Panc1 (cell line): ENCODE data around the gene MPND. TPM values are rescaled to one million over a fixed set of nuclear protein-coding genes. Genes with fewer than 3 reads are reported as not detected.

Experiments
- ATAC-seq: fragments of 200-7000 bp; cut with Tn5 transposase; 2 replicates; pipeline ENCODE4 v1.9.1; 2020; ENCODE audit warnings: mild to moderate bottlenecking, moderate library complexity
- BruUV-seq: library from RNA; stranded (reverse); fragments of 400-500 nt; replicated peaks from 2 replicates; lab custom pipeline; 2021; lab: Mats Ljungman, UMichigan
- CTCF ChIA-PET: fragments of 300-600 bp; sonication (Branson Sonifier 250); formaldehyde crosslinking; loops from one replicate; lab custom pipeline; 2022; ENCODE audit warnings: antibody characterized with exemption; lab: Charles Lee
- POLR2A ChIA-PET: fragments of 300-600 bp; sonication (Branson Sonifier 250); formaldehyde crosslinking; loops from one replicate; lab custom pipeline; 2022; ENCODE audit warnings: antibody characterized with exemption; lab: Charles Lee
- DNase-seq: peaks from one replicate; pipeline ENCODE4 v3.0.0-alpha.2; 2010; ENCODE audit warnings: low read depth, low spot score
- H3K27ac ChIP-seq: 2 replicates; pipeline ENCODE4 v1.5.1; 2011; ENCODE audit warnings: mild to moderate bottlenecking, low read length, inconsistent platforms
- H3K27me3 ChIP-seq: fragments of 200-500 bp; sonication (Bioruptor generic); 2 replicates; pipeline ENCODE4 v1.6.0; 2014; ENCODE audit warnings: low read length, inconsistent platforms; ENCODE audit not compliant: control insufficient read depth, insufficient read depth
- H3K36me3 ChIP-seq: fragments of 200-500 bp; sonication (Bioruptor generic); 2 replicates; pipeline ENCODE4 v1.5.1; 2014; ENCODE audit warnings: inconsistent platforms, mild to moderate bottlenecking, low read length, moderate library complexity; ENCODE audit not compliant: control insufficient read depth, insufficient read depth
- H3K4me1 ChIP-seq: 2 replicates; pipeline ENCODE4 v1.5.1; 2011; ENCODE audit warnings: inconsistent platforms, mild to moderate bottlenecking, low read length, moderate library complexity; ENCODE audit not compliant: control insufficient read depth, insufficient read depth
- H3K4me3 ChIP-seq, 2 experiments: 2 replicates each; pipeline ENCODE4 v1.5.1; 2011 to 2012; ENCODE audit warnings: low read depth in 2 of 2, low read length in 2 of 2, mild to moderate bottlenecking in 2 of 2, inconsistent platforms in 1 of 2, moderate library complexity in 1 of 2
- H3K9me3 ChIP-seq: fragments of 200-500 bp; sonication (Bioruptor generic); 2 replicates; pipeline ENCODE4 v1.5.1; 2014; ENCODE audit warnings: low read depth, mild to moderate bottlenecking, inconsistent platforms, low read length, moderate library complexity; ENCODE audit not compliant: control insufficient read depth, insufficient read depth
- CTCF ChIP-seq: fragments of 450-650 bp; IDR thresholded peaks from 2 replicates; pipeline ENCODE4 v1.5.1; 2017; ENCODE audit warnings: mild to moderate bottlenecking
- POLR2AphosphoS5 ChIP-seq: IDR thresholded peaks from 2 replicates; pipeline ENCODE4 v1.6.1; 2012; ENCODE audit warnings: mild to moderate bottlenecking, low read depth, low read length, moderate library complexity
- SIN3A ChIP-seq: IDR thresholded peaks from 2 replicates; pipeline ENCODE4 v1.6.1; 2012; ENCODE audit warnings: low read depth, mild to moderate bottlenecking, low read length, moderate library complexity, borderline replicate concordance; ENCODE audit not compliant: insufficient read depth
- TCF7L2 ChIP-seq: IDR thresholded peaks from 2 replicates; pipeline ENCODE4 v1.6.1; 2011; ENCODE audit warnings: mild to moderate bottlenecking, low read depth, low read length, inconsistent platforms
- in situ Hi-C: cut with HindIII; loops from 2 replicates; pipeline ENCODE4 v1.10.0; 2016; ENCODE audit warnings: low sequenced_read_pairs, low pct_unique_long_range_greater_than_20kb
- intact Hi-C: fragments of 100-400 bp; cut with micrococcal nuclease; formaldehyde crosslinking; loops from one replicate; pipeline ENCODE4 v1.10.0; 2022; ENCODE audit not compliant: unreplicated experiment
- total RNA-seq: library from RNA; stranded (reverse); gene quantifications from one replicate; pipeline ENCODE4 v1.2.1, GENCODE V29; 2021; ENCODE audit not compliant: unreplicated experiment
- TF ChIP-seq, protein P1 (sequence below), 2 experiments: IDR thresholded peaks; 2 replicates each; pipeline ENCODE4 v1.6.1; 2011 to 2012; ENCODE audit warnings: low read depth in 2 of 2, control low read depth in 1 of 2, low read length in 1 of 2, mild to moderate bottlenecking in 1 of 2, moderate library complexity in 1 of 2; ENCODE audit not compliant: insufficient read depth in 1 of 2

The MPND gene
- total RNA-seq, 1 experiment from 2014 or later = 22.9 TPM

DNA sequence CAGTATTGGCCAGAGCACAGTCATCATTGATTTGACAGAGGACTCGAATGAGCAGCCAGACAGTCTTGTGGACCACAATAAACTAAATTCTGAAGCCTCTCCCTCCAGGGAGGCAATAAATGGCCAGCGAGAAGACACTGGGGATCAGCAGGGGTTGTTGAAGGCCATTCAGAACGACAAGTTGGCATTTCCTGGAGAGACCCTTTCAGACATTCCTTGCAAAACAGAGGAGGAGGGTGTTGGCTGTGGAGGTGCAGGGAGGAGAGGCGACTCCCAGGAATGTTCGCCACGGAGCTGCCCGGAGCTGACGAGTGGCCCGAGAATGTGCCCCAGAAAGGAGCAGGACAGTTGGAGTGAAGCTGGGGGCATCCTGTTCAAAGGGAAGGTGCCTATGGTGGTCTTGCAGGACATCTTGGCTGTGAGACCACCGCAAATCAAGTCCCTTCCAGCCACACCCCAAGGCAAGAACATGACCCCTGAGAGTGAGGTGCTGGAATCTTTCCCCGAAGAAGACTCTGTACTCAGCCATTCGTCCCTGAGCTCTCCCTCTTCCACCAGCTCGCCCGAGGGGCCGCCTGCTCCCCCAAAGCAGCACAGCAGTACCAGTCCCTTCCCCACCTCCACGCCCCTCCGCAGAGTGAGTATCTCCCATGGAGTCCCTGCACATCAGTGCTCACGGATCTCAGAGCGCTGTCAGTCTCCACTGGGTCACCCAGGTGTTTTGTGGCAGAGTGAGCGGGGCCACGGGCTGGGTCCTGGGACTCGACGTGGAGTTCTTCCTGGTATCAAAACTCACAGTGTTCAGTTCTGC is 66.0 kb downstream of the MPND start:
- Histone ChIP-seq H3K4me3 (no peak overlapping the region), H3K4me1 (peaks cover 2% of the 10 kb centered on the region), H3K27ac (no peak overlapping the region), H3K9me3 (no peaks in the 10 kb centered on the region), H3K27me3 (no peaks in the 10 kb centered on the region), H3K36me3 (peaks cover 4% of the 10 kb centered on the region; the same call in 1 of the 2 replicates)
- TF ChIP-seq TCF7L2 = no peak
- TF ChIP-seq POLR2AphosphoS5 = no peak
- TF ChIP-seq, protein P1, sequence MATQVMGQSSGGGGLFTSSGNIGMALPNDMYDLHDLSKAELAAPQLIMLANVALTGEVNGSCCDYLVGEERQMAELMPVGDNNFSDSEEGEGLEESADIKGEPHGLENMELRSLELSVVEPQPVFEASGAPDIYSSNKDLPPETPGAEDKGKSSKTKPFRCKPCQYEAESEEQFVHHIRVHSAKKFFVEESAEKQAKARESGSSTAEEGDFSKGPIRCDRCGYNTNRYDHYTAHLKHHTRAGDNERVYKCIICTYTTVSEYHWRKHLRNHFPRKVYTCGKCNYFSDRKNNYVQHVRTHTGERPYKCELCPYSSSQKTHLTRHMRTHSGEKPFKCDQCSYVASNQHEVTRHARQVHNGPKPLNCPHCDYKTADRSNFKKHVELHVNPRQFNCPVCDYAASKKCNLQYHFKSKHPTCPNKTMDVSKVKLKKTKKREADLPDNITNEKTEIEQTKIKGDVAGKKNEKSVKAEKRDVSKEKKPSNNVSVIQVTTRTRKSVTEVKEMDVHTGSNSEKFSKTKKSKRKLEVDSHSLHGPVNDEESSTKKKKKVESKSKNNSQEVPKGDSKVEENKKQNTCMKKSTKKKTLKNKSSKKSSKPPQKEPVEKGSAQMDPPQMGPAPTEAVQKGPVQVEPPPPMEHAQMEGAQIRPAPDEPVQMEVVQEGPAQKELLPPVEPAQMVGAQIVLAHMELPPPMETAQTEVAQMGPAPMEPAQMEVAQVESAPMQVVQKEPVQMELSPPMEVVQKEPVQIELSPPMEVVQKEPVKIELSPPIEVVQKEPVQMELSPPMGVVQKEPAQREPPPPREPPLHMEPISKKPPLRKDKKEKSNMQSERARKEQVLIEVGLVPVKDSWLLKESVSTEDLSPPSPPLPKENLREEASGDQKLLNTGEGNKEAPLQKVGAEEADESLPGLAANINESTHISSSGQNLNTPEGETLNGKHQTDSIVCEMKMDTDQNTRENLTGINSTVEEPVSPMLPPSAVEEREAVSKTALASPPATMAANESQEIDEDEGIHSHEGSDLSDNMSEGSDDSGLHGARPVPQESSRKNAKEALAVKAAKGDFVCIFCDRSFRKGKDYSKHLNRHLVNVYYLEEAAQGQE (IDR thresholded peaks at IDR 0.05; ENCODE audit: insufficient read depth in 1 of 2, low read depth in 2 of 2, low read length in 1 of 2) = no peak
- TF ChIP-seq CTCF = no peak
- TF ChIP-seq SIN3A = no peak
- intact Hi-C loops (no loop called here), in situ Hi-C loops (no loop called here)
- TSS peak; percentile 74 for BruUV-seq
- ChIA-PET POLR2A (no interaction called here), CTCF (no interaction called here)
- ATAC-seq = no peak
- no peak for DNase-seq

Other genes with a start within 250 kb of the MPND start
- 151 TPM for gene MAP2K2, start 219.4 kb upstream of the MPND start, total RNA-seq
- gene CREB3L3, start 189.9 kb upstream of the MPND start, total RNA-seq = not detected
- gene SIRT6, start 161.0 kb upstream of the MPND start, total RNA-seq = 19.8 TPM
- gene ANKRD24, start 160.9 kb upstream of the MPND start, total RNA-seq = 0.26 TPM
- gene EBI3, start 114.0 kb upstream of the MPND start, total RNA-seq = 3.0 TPM
- 15.9 TPM for gene YJU2, start 96.5 kb upstream of the MPND start, total RNA-seq
- 0.46 TPM for gene SHD, start 64.3 kb upstream of the MPND start, total RNA-seq
- not detected for gene TMIGD2, start 41.2 kb upstream of the MPND start, total RNA-seq
- 12.1 TPM for gene FSD1, start 39.0 kb upstream of the MPND start, total RNA-seq
- gene STAP2, start 4.7 kb upstream of the MPND start, total RNA-seq = 10.0 TPM
- 57.1 TPM for gene SH3GL1, start 57.0 kb downstream of the MPND start, total RNA-seq
- 45.4 TPM for gene CHAF1A, start 59.1 kb downstream of the MPND start, total RNA-seq
- gene UBXN6, start 114.2 kb downstream of the MPND start, total RNA-seq = 55.6 TPM
- 56.9 TPM for gene HDGFL2, start 128.7 kb downstream of the MPND start, total RNA-seq
- 10.2 TPM for gene PLIN4, start 174.9 kb downstream of the MPND start, total RNA-seq
- 0.64 TPM for gene PLIN5, start 191.7 kb downstream of the MPND start, total RNA-seq
- gene LRG1, start 196.5 kb downstream of the MPND start, total RNA-seq = 0.08 TPM
- 5.7 TPM for gene SEMA6B, start 216.1 kb downstream of the MPND start, total RNA-seq